Measurements from ENCODE around the gene SOX5. TPM values are rescaled to one million over a fixed set of nuclear protein-coding genes. Genes with fewer than 3 reads are reported as not detected.

The SOX5 gene
- total and polyA plus RNA-seq, 9 of the 15 experiments (the other 6 are each of a cell fraction or from before 2014, with no cell fraction given) = 8.3 to 16.5 (median 11.9) TPM

DNA sequence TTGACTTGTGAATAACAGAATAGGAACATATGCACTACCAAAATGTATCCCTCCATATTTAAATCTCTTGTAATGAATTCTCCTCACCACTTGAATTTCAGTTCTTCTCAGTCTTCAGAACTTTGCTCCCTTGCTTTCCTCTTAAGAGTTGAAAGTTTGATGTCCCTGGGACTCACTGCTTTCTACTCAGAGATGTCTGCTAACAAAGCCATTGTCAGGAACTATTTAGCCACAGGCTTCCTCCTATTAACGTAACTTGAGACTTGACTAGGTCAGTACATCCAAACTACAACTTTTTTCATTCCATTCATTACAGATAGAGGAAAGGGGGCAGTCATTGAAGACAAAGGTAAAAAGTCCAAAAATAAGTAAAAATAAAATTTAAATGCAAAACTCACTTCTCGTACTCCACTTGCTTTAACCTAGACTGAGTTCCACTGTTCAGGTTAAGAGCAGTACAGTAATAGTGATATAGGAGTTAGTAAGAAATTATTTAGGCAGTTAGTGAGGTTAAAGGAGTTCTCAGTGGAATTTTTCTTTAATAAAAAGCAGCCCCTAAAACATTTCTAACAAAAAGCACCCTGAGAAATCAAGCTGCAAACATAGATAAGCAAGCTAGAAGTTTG is 364.2 kb downstream of the SOX5 start:
- Histone ChIP-seq H3K4me3 (no peak overlapping the region), H4K20me1 (replicated peaks; ENCODE audit: control insufficient read depth, insufficient read depth, low read length) (no peaks in the 10 kb centered on the region), H2AFZ (ENCODE audit: low read depth, low read length) (no peak overlapping the region), H3K4me2 (ENCODE audit: insufficient read depth, low read length) (no peak overlapping the region), H3K79me2 (ENCODE audit: control insufficient read depth, insufficient read depth, low read length) (no peaks in the 10 kb centered on the region), H3K9me3 (replicated peaks; ENCODE audit: control insufficient read depth, insufficient read depth, low read depth, low read length) (no peaks in the 10 kb centered on the region), H3K4me1 (replicated peaks in 1 of 2; ENCODE audit: control insufficient read depth in 2 of 2, insufficient read depth in 2 of 2, low read length in 2 of 2) (no peaks in the 10 kb centered on the region), H3K27me3 (ENCODE audit: control insufficient read depth in 2 of 2, insufficient read depth in 2 of 2, low read length in 2 of 2) (no peaks in the 10 kb centered on the region), H3K27ac (ENCODE audit: extremely low read depth, low read depth, low read length) (no peak overlapping the region; the same call in 2 of the 3 replicates), H3K36me3 (ENCODE audit: control insufficient read depth, insufficient read depth, low read length) (no peaks in the 10 kb centered on the region), H3K9me1 (ENCODE audit: control insufficient read depth, insufficient read depth, low read length) (no peaks in the 10 kb centered on the region), H3K9ac (ENCODE audit: insufficient read depth in 1 of 2, low read depth in 2 of 2, low read length in 2 of 2) (no peak overlapping the region)
- TF ChIP-seq JUN (IDR thresholded peaks at IDR 0.05; ENCODE audit: borderline replicate concordance, low read depth, low read length) = no peak
- TF ChIP-seq JUN (CRISPR knock-in tag; IDR thresholded peaks at IDR 0.05; ENCODE audit: borderline replicate concordance) = no peak
- ATAC-seq (no peak), DNase-seq (ENCODE audit: extremely low read depth in 1 of 4, low spot score in 3 of 4) (no peak), FAIRE-seq (no peak)
- ChIA-PET POLR2A (interaction anchor here (0.6 kb wide), 1 partner anchor 629 kb away, joined by 3 read pairs; no protein-coding TSS in a partner anchor), CTCF (ENCODE audit: low intra/inter-chr PET ratio) (no interaction called here)
- in situ Hi-C loops (cut with MboI) (no loop called here), intact Hi-C loops (cut with micrococcal nuclease) (no loop called here)
- WGBS (ENCODE audit: insufficient coverage, low coverage, missing lambda C conversion rate) = 100% methylated on average over 2 of the region's 2 CpGs
- BruUV-seq (replicated peaks) = no TSS peak

GRCh38 chr12:23581913-23582312 is 367.6 kb downstream of the SOX5 start:
- CTCF ChIA-PET (ENCODE audit: low intra/inter-chr PET ratio) = no interaction called here
- POLR2A ChIA-PET = interaction anchor here (1.1 kb wide), 1 partner anchor 1279 kb away, joined by 4 read pairs; no protein-coding TSS in a partner anchor
- in situ Hi-C loops (cut with MboI) = no loop called here
- TF ChIP-seq CXXC5 (CRISPR knock-in tag; IDR thresholded peaks at IDR 0.05) (no peak), BDP1 (IDR thresholded peaks at IDR 0.05; ENCODE audit: insufficient read depth, insufficient read length) (no peak), CREM (IDR thresholded peaks at IDR 0.05; ENCODE audit: low read depth) (no peak), MAFG (tag; conservative IDR thresholded peaks at IDR 0.05) (no peak), TFAP4 (CRISPR knock-in tag; IDR thresholded peaks at IDR 0.05; ENCODE audit: borderline replicate concordance) (no peak), GTF2E2 (tag; IDR thresholded peaks at IDR 0.05) (no peak), NR4A1 (CRISPR knock-in tag; IDR thresholded peaks at IDR 0.05) (no peak), NR4A1 (tag; IDR thresholded peaks at IDR 0.05) (no peak), CBX1 (IDR thresholded peaks at IDR 0.05; ENCODE audit: low read depth) (no peak), CBX2 (IDR thresholded peaks at IDR 0.05; ENCODE audit: insufficient read depth, low read length, poor library complexity, severe bottlenecking) (no peak)
- TF ChIP-seq, protein P1, sequence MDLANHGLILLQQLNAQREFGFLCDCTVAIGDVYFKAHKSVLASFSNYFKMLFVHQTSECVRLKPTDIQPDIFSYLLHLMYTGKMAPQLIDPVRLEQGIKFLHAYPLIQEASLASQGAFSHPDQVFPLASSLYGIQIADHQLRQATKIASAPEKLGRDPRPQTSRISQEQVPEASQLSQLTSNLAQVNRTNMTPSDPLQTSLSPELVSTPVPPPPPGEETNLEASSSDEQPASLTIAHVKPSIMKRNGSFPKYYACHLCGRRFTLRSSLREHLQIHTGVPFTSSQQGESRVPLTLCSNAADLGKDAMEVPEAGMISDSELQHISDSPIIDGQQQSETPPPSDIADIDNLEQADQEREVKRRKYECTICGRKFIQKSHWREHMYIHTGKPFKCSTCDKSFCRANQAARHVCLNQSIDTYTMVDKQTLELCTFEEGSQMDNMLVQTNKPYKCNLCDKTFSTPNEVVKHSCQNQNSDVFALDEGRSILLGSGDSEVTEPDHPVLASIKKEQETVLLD (IDR thresholded peaks at IDR 0.05) = no peak
- TF ChIP-seq, protein P2, sequence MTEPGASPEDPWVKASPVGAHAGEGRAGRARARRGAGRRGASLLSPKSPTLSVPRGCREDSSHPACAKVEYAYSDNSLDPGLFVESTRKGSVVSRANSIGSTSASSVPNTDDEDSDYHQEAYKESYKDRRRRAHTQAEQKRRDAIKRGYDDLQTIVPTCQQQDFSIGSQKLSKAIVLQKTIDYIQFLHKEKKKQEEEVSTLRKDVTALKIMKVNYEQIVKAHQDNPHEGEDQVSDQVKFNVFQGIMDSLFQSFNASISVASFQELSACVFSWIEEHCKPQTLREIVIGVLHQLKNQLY (CRISPR knock-in tag; conservative IDR thresholded peaks at IDR 0.05) = no peak

More at GRCh38 chr12:23581913-23582312, 367.6 kb downstream of the SOX5 start:
- Histone ChIP-seq H3K79me2 (ENCODE audit: control insufficient read depth, insufficient read depth, low read length) (no peaks in the 10 kb centered on the region), H3K9me1 (ENCODE audit: control insufficient read depth, insufficient read depth, low read length) (no peaks in the 10 kb centered on the region), H3K4me3 (no peak overlapping the region), H3K4me1 (replicated peaks in 1 of 2; ENCODE audit: control insufficient read depth in 2 of 2, insufficient read depth in 2 of 2, low read length in 2 of 2) (no peaks in the 10 kb centered on the region), H4K20me1 (replicated peaks; ENCODE audit: control insufficient read depth, insufficient read depth, low read length) (no peaks in the 10 kb centered on the region), H3K36me3 (ENCODE audit: control insufficient read depth, insufficient read depth, low read length) (no peaks in the 10 kb centered on the region), H3K27me3 (ENCODE audit: control insufficient read depth in 2 of 2, insufficient read depth in 2 of 2, low read length in 2 of 2) (no peaks in the 10 kb centered on the region), H3K4me2 (ENCODE audit: insufficient read depth, low read length) (no peak overlapping the region), H3K27ac (ENCODE audit: extremely low read depth, low read depth, low read length) (no peak overlapping the region), H3K9ac (ENCODE audit: insufficient read depth in 1 of 2, low read depth in 2 of 2, low read length in 2 of 2) (no peak overlapping the region), H2AFZ (ENCODE audit: low read depth, low read length) (no peak overlapping the region), H3K9me3 (replicated peaks; ENCODE audit: control insufficient read depth, insufficient read depth, low read depth, low read length) (no peaks in the 10 kb centered on the region)
- intact Hi-C loops (cut with micrococcal nuclease) = no loop called here
- no peak for DNase-seq (ENCODE audit: extremely low read depth in 1 of 4, low spot score in 3 of 4)
- WGBS (ENCODE audit: insufficient coverage, low coverage, missing lambda C conversion rate) = 94% methylated on average over 3 of the region's 3 CpGs
- FAIRE-seq = no peak
- ATAC-seq = no peak
- no TSS peak for BruUV-seq (replicated peaks)
